Measurements from ENCODE around the gene RPL32.
"Not testable (repeated sequence)": the region's sequence is repeated elsewhere in the genome, so short reads cannot be mapped to it uniquely, and the experiment has no call there.

The RPL32 gene

DNA sequence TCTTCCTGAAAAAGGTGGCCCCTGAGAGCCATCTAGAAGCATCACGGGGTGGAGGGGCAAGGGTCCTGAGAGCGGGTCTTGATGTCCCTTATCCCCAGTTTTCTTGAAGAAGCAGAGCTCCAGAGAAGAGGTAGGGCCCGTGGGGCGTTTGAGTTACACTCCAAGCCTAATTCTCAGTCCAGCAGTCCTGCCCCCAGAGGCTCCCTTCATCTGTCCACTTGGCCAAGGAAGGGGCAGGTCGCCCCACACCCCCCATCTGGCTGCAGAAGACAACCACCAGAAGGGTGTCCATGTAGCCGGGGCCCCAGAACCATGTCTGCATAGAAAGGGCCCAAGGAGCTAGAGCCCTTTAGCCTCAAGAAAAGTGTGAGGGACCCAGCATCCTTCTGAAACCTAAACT lies 25.5 kb upstream of the RPL32 start:
- no peak for DNase-seq (ENCODE audit: low read depth, low spot score)
- H3K4me3 ChIP-seq (ENCODE audit: low read depth, low read length), result no peak overlapping the region
- no peak for TF ChIP-seq CTCF (IDR thresholded peaks at IDR 0.05; ENCODE audit: low read depth, low read length)
- in situ Hi-C loops (cut with HindIII; ENCODE audit: low sequenced_read_pairs), result no loop called here

GRCh38 chr3:12865271-12865670 lies 23.9 kb upstream of the RPL32 start:
- in situ Hi-C loops (cut with HindIII; ENCODE audit: low sequenced_read_pairs), result no loop called here
- H3K4me3 ChIP-seq (ENCODE audit: low read depth, low read length), result no peak overlapping the region
- no peak for DNase-seq (ENCODE audit: low read depth, low spot score)
- TF ChIP-seq CTCF (IDR thresholded peaks at IDR 0.05; ENCODE audit: low read depth, low read length), result no peak

GRCh38 chr3:12862387-12862786 lies 21.0 kb upstream of the RPL32 start:
- in situ Hi-C loops (cut with HindIII; ENCODE audit: low sequenced_read_pairs), result no loop called here
- TF ChIP-seq CTCF (IDR thresholded peaks at IDR 0.05; ENCODE audit: low read depth, low read length), result no peak
- no peak for DNase-seq (ENCODE audit: low read depth, low spot score)
- H3K4me3 ChIP-seq (ENCODE audit: low read depth, low read length), result no peak overlapping the region

GRCh38 chr3:12861611-12862010 lies 20.2 kb upstream of the RPL32 start:
- TF ChIP-seq CTCF (IDR thresholded peaks at IDR 0.05; ENCODE audit: low read depth, low read length), result no peak
- no peak overlapping the region for H3K4me3 ChIP-seq (ENCODE audit: low read depth, low read length)
- in situ Hi-C loops (cut with HindIII; ENCODE audit: low sequenced_read_pairs), result no loop called here
- no peak for DNase-seq (ENCODE audit: low read depth, low spot score)

- in situ Hi-C loops (cut with HindIII; ENCODE audit: low sequenced_read_pairs), result no loop called here
- TF ChIP-seq CTCF (IDR thresholded peaks at IDR 0.05; ENCODE audit: low read depth, low read length), result no peak
- H3K4me3 ChIP-seq (ENCODE audit: low read depth, low read length), result no peak overlapping the region
- no peak for DNase-seq (ENCODE audit: low read depth, low spot score)
Measured at GRCh38 chr3:12859840-12860239, 18.5 kb upstream of the RPL32 start.

- no peak for DNase-seq (ENCODE audit: low read depth, low spot score)
- TF ChIP-seq CTCF (IDR thresholded peaks at IDR 0.05; ENCODE audit: low read depth, low read length), result no peak
- no peak overlapping the region for H3K4me3 ChIP-seq (ENCODE audit: low read depth, low read length)
- in situ Hi-C loops (cut with HindIII; ENCODE audit: low sequenced_read_pairs), result no loop called here
Measured at GRCh38 chr3:12856626-12857025, 15.3 kb upstream of the RPL32 start.

DNA sequence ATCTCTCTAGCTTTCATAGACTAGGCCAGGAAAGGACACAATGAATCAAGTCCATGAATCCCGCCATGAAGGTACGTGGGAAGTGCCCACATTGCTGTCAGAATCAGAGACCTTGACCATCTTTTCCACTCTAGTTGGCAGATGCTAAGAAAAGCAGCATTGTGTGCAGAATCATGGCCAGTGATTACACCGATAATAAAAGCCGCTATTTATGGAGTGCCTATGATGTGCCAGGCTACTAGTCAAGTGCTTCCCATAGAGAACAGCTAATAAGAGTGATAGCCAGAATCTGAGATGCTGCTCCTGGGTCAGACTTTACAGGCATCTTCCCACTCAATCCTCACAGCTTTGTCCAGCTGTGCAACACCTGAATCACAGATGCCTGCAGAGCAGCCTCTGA lies 13.2 kb upstream of the RPL32 start:
- TF ChIP-seq CTCF (IDR thresholded peaks at IDR 0.05; ENCODE audit: low read depth, low read length), result no peak
- no peak for DNase-seq (ENCODE audit: low read depth, low spot score)
- in situ Hi-C loops (cut with HindIII; ENCODE audit: low sequenced_read_pairs), result no loop called here
- H3K4me3 ChIP-seq (ENCODE audit: low read depth, low read length), result no peak overlapping the region

DNA sequence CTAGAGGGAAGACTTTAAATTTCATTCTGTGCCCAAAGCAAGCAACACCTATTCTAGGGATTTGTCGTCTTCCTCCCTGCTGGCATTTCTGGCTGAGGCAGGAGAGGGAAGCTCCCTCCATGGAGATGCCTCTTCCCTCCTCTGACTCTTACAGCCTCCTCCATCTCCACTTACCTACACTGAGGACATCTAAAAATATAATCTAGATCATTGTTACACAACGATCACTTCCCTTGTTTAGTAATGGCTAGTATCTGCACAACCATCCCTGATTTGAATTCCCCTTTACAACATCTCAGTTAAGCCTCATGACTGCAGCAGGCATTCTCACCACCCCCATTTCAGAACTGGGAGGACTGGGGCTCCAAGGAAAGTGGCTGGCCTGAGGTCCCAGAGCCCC lies 12.5 kb upstream of the RPL32 start:
- DNase-seq (ENCODE audit: low read depth, low spot score); H3K4me3 ChIP-seq (ENCODE audit: low read depth, low read length); in situ Hi-C loops (cut with HindIII; ENCODE audit: low sequenced_read_pairs): not testable (repeated sequence)

Measured in astrocyte of the spinal cord (primary cell).